ENCODE results near the gene RFX1. TPM values are rescaled to one million over a fixed set of nuclear protein-coding genes. Genes with fewer than 3 reads are reported as not detected.

RFX1 gene
- total and polyA plus RNA-seq, 2 experiments from 2014 or later: 2.2 to 2.4 TPM

DNA sequence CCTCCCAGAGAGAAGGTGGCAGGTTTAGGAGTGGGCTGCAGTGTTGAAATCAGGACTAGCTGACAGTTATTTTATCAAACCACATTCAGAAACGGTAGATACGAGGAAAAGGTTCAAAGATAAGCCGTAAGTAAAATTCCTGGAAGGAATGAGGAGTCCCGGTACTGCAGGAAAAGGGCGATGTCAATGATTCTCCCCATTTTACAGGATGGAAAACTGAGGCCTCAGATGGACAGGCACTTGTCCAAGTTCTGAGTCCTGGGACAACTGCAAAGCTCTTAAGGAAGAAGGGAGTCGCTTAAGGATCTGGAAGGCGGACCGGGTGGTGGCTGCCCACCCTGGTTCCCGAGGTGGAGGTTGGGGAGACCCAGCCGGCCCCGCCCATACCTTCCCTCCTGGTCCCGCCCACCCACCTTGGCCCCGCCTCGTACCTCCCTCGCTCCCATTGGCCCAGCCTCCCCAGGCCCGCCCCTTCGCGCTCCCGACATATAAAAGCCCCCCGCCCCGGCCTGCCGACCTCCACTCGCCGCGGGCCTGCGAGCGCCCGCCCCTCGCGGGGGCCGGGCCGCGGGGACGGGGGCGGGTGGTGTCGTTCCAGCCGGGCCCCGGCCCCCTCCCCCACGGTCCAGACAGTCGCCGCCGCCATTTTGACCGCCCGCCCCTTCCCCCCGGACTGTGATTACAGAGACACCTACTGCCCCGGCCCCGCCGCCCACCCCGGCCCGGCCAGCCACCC is 603 bp downstream of the RFX1 start:
- TF ChIP-seq, protein P1, sequence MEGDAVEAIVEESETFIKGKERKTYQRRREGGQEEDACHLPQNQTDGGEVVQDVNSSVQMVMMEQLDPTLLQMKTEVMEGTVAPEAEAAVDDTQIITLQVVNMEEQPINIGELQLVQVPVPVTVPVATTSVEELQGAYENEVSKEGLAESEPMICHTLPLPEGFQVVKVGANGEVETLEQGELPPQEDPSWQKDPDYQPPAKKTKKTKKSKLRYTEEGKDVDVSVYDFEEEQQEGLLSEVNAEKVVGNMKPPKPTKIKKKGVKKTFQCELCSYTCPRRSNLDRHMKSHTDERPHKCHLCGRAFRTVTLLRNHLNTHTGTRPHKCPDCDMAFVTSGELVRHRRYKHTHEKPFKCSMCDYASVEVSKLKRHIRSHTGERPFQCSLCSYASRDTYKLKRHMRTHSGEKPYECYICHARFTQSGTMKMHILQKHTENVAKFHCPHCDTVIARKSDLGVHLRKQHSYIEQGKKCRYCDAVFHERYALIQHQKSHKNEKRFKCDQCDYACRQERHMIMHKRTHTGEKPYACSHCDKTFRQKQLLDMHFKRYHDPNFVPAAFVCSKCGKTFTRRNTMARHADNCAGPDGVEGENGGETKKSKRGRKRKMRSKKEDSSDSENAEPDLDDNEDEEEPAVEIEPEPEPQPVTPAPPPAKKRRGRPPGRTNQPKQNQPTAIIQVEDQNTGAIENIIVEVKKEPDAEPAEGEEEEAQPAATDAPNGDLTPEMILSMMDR (IDR thresholded peaks at IDR 0.05; ENCODE audit: poor library complexity): no peak
- TF ChIP-seq EZH2 (IDR thresholded peaks at IDR 0.05; ENCODE audit: borderline replicate concordance) (no peak), EZH2phosphoT487 (IDR thresholded peaks at IDR 0.05; ENCODE audit: low read depth, severe bottlenecking, unreplicated experiment) (no peak)
- Histone ChIP-seq H3K4me2 (peak overlapping the region; percentile 70), H3K27ac (peak overlapping the region; percentile 97), H3K79me2 (peaks cover 23% of the 10 kb centered on the region), H2AFZ (peak overlapping the region; percentile 23), H4K20me1 (ENCODE audit: insufficient read depth, poor library complexity, severe bottlenecking) (no peaks in the 10 kb centered on the region), H3K4me3 (peak overlapping the region; percentile 64), H3K9me3 (ENCODE audit: low read depth) (no peaks in the 10 kb centered on the region), H3K4me1 (ENCODE audit: insufficient read depth) (no peaks in the 10 kb centered on the region), H3K27me3 (no peaks in the 10 kb centered on the region), H3K36me3 (replicated peaks; ENCODE audit: insufficient read depth, low read depth) (no peaks in the 10 kb centered on the region), H3K9me2 (replicated peaks; ENCODE audit: insufficient read depth) (no peaks in the 10 kb centered on the region)
- WGBS (ENCODE audit: low lambda C conversion rate, missing lambda C conversion rate): 45% methylated on average over 8 of the region's 50 CpGs
- DNase-seq (ENCODE audit: low spot score): peak; percentile 95

DNA sequence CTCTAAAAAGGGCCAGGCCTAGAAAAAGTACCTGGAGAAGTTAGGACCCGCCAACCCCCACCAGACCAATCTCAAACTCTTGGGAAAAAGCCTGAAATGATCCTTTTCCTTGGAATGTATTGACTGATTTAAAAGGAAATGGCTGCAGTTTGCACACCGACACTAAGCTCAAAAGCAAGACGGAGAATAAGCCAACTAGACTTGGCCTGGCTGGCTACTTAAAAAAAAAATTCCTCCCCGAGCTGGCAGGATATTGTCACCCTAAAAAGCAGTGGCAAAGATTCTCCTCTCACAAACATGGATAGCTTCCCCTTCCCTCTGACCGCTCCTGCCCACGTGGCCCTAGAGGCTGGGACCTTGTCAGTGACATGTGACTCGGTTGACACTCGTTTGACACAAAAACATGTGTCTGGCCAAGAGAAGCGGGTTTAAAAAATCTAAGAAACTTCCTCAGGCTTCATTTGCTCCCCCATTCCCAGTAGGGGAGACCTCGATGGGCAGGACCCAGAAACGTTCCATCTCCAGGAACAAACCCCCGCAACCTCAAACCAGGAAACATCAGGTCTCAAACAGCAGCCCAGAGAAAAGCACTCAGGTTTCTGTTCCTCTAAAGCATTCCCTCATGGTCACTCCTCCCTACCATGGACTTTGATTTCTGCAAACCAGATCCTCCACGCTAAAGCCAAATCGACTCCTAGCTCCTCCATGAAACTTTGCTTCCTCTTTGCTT is 1.3 kb downstream of the RFX1 start:
- DNase-seq (ENCODE audit: low spot score): peak; percentile 36
- Histone ChIP-seq H3K4me1 (ENCODE audit: insufficient read depth) (no peaks in the 10 kb centered on the region), H4K20me1 (ENCODE audit: insufficient read depth, poor library complexity, severe bottlenecking) (no peaks in the 10 kb centered on the region), H3K9me2 (replicated peaks; ENCODE audit: insufficient read depth) (no peaks in the 10 kb centered on the region), H3K9me3 (ENCODE audit: low read depth) (no peaks in the 10 kb centered on the region), H3K79me2 (peaks cover 30% of the 10 kb centered on the region), H3K4me2 (peak overlapping the region; percentile 70), H3K27me3 (no peaks in the 10 kb centered on the region), H3K4me3 (no peak overlapping the region), H2AFZ (no peak overlapping the region), H3K27ac (peak overlapping the region; percentile 97), H3K36me3 (replicated peaks; ENCODE audit: insufficient read depth, low read depth) (no peaks in the 10 kb centered on the region)
- TF ChIP-seq, protein P1 (IDR thresholded peaks at IDR 0.05; ENCODE audit: poor library complexity): no peak
- TF ChIP-seq EZH2phosphoT487 (IDR thresholded peaks at IDR 0.05; ENCODE audit: low read depth, severe bottlenecking, unreplicated experiment) (no peak), EZH2 (IDR thresholded peaks at IDR 0.05; ENCODE audit: borderline replicate concordance) (no peak)
- 70% methylated on average over 14 of the region's 14 CpGs for WGBS (ENCODE audit: low lambda C conversion rate, missing lambda C conversion rate)

DNA sequence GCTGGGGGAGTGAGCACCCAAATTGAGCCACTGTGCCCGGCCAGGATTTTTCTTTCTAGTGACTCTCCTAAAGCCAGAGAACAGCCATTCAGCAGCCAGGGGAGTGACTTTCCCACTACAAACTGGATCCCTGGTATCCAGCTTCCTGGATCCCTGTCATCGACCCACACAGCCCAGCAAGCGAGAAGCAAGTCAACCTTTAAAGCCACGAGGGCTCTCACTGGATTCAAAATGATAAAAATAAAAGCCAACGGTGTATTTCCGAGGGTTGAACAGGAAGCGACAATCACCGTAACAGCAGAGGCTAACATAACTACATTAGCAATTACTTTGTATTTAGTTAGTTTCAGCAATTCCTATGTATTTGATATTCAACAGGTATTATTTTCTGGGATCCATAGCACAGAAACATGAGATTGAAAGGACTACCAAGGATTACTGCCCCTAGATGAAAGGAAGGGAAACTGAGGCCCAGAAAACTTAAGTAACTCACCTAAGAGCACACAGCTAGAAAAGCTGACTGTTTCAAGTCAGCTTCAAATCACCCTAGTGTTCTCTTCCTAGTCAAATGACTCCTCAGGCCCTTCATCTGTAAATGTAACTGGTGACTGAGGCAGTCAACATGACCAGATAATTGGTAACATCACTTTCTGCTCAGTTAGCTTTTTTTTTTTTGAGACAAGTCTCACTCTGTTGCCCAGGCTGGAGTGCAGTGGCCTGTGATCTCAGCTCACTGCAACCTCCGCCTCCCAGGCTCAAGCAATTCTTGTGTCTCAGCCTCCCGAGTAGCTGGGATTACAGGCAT is 2.7 kb downstream of the RFX1 start:
- no peak overlapping the region for H2AFZ ChIP-seq
- no peak overlapping the region for H3K4me2 ChIP-seq
- H3K27me3 ChIP-seq: no peaks in the 10 kb centered on the region
- TF ChIP-seq, protein P1 (IDR thresholded peaks at IDR 0.05; ENCODE audit: poor library complexity): no peak
- TF ChIP-seq EZH2 (IDR thresholded peaks at IDR 0.05; ENCODE audit: borderline replicate concordance): no peak
- no peak for TF ChIP-seq EZH2phosphoT487 (IDR thresholded peaks at IDR 0.05; ENCODE audit: low read depth, severe bottlenecking, unreplicated experiment)
- 86% methylated on average over 10 of the region's 10 CpGs for WGBS (ENCODE audit: low lambda C conversion rate, missing lambda C conversion rate)
- H3K27ac ChIP-seq: peak overlapping the region; percentile 17
- no peaks in the 10 kb centered on the region for H4K20me1 ChIP-seq (ENCODE audit: insufficient read depth, poor library complexity, severe bottlenecking)
- H3K36me3 ChIP-seq (replicated peaks; ENCODE audit: insufficient read depth, low read depth): no peaks in the 10 kb centered on the region
- H3K9me3 ChIP-seq (ENCODE audit: low read depth): peaks cover 7% of the 10 kb centered on the region
- no peaks in the 10 kb centered on the region for H3K9me2 ChIP-seq (replicated peaks; ENCODE audit: insufficient read depth)
- DNase-seq (ENCODE audit: low spot score): no peak
- H3K4me1 ChIP-seq (ENCODE audit: insufficient read depth): no peaks in the 10 kb centered on the region
- H3K79me2 ChIP-seq: peaks cover 44% of the 10 kb centered on the region
- H3K4me3 ChIP-seq: no peak overlapping the region

Data from hepatocyte (in vitro differentiated cells).